Heart right ventricle (tissue), 16 donors: Measurements from ENCODE around the gene OOEP. TPM values are rescaled to one million over a fixed set of nuclear protein-coding genes. Genes with fewer than 3 reads are reported as not detected.

Experiments used
- ATAC-seq, 8 donors: fragments of 200-7000 bp; cut with Tn5 transposase; one replicate each; pipeline ENCODE4 v1.9.1; 2020; ENCODE audit warnings: mild to moderate bottlenecking in 8 of 8, moderate library complexity in 8 of 8, moderate number of reproducible peaks in 1 of 8
- DNase-seq, 2 donors: peaks; one replicate each; pipeline ENCODE4 v3.0.0-alpha.2; 2020
- H3K27ac ChIP-seq, 10 donors: fragments of 200-600 bp; sonication (generic) in 2 of 10; one replicate each; pipeline versions ENCODE4 v1.5.0 to v1.8.0; 2020 to 2022; ENCODE audit warnings: mild to moderate bottlenecking in 3 of 10
- H3K27me3 ChIP-seq, 7 donors: fragments of 200-600 bp; one replicate each; pipeline ENCODE4 v1.8.0; 2021 to 2022; ENCODE audit warnings: mild to moderate bottlenecking in 2 of 7
- H3K36me3 ChIP-seq, 9 donors: fragments of 200-600 bp; sonication (generic) in 1 of 9; one replicate each; pipeline versions ENCODE4 v1.5.0 to v1.8.0; 2020 to 2022; ENCODE audit warnings: mild to moderate bottlenecking in 2 of 9
- H3K4me1 ChIP-seq, 9 donors: fragments of 200-600 bp; sonication (generic) in 1 of 9; one replicate each; pipeline versions ENCODE4 v1.5.0 to v1.8.0; 2020 to 2022; ENCODE audit warnings: mild to moderate bottlenecking in 4 of 9
- H3K4me3 ChIP-seq, 10 donors: fragments of 200-600 bp; sonication (generic) in 2 of 10; one replicate each; pipeline versions ENCODE4 v1.5.0 to v1.8.0; 2020 to 2022; ENCODE audit warnings: mild to moderate bottlenecking in 7 of 10, moderate library complexity in 2 of 10
- H3K9me3 ChIP-seq, 11 donors: fragments of 200-600 bp in 10 of 11; sonication (generic) in 2 of 11; one replicate each; pipeline versions ENCODE4 v1.5.0 to v1.8.0; 2013 to 2022; ENCODE audit warnings: mild to moderate bottlenecking in 2 of 11, control low read depth in 1 of 11, moderate library complexity in 1 of 11
- CTCF ChIP-seq, 9 donors: fragments of 200-600 bp; sonication (generic) in 2 of 9; IDR thresholded peaks; one replicate each; pipeline versions ENCODE4 v1.5.0 to v1.8.0; 2021 to 2022; ENCODE audit warnings: antibody characterized with exemption in 9 of 9, mild to moderate bottlenecking in 5 of 9, moderate library complexity in 1 of 9
- WGBS, 2 donors: extraction: QIAGEN DNeasy Blood & Tissue Kit; methylation state at CpG; one replicate each; pipeline ENCODE4 v1.1.7; 2013; ENCODE audit warnings: inconsistent platforms in 1 of 2; 5-methylcytosine and 5-hydroxymethylcytosine counted together
- intact Hi-C, 10 donors: fragments of 100-400 bp; cut with DNase I; formaldehyde crosslinking; loops; one replicate each; pipeline versions ENCODE4 v1.11.1 to v1.14.2; 2022
- long read RNA-seq, 3 donors: library from polyadenylated mRNA; unstranded; transcript quantifications; one replicate each; pipeline ENCODE4 v2.0.0, GENCODE V29; 2020 to 2021
- polyA plus RNA-seq, 2 donors: library from polyadenylated mRNA; stranded (reverse); fragments of 200-250 nt; gene quantifications; one replicate each; pipeline ENCODE4 v1.2.3, GENCODE V29; 2013
- total RNA-seq, 10 donors: library from RNA; stranded (reverse); fragmentation: NEBNext Ultra II Directional in 3 of 10; extraction: Animal tissue kit (Norgen Biotek cat#: 25700) in 3 of 10; gene quantifications; one replicate each; pipeline versions ENCODE4 v1.2.1 to v1.2.4, GENCODE V29; 2021 to 2023
- donor health status: Arrhythmogenic right ventricular cardiomyopathy.
- donor health status: ischemic (EF 13 %, LVEDD 7.1; RV severe dilation, severe dysfunction).
- donor health status: healthy with polysubstance abuse.
- donor health status: DM: no; HTN: yes; CAD: no.
- donor health status: DM: no; HTN: no; CAD: no.
- donor health status: ischemic (EF 25% LVEDD 6.9; RV normal size, moderate dysfunction).
- donor health status: ischemic (EF 25% LVEDD 5.7; RV mildly dilated, moderate dysfunction).
- donor health status: healthy.
- donor health status: DM: yes; HTN: yes; CAD: no.
- donor health status: Ischemic cardiomyopathy.
- donor health status: ischemic (EF 35%, LVEDD 5.7; RV mildly dilated, moderate dysfunction).
- donor health status: nonischemic (EF 11% LVEDD 7.7; RV severe dilation, severe dysfunction).
- donor health status: DM: yes; HTN: yes; CAD: no.
- donor health status: PGD.
- donor health status: ischemic (EF 29% LVEDD 5.4; RV normal size, mild dysfunction).
- donor health status: nonischemic (EF 23%, LVEDD 6.1; RV moderate dilation, normal function).

Gene OOEP
- total RNA-seq, result not detected
- polyA plus RNA-seq, result under 1 TPM in 1 of 2 donors, not detected in 1; 0.03 TPM
- long read RNA-seq, donor 1, partial matches to known transcripts, result 0 of 1 reads
- long read RNA-seq, donor 1, other reads (novel, unspliced or antisense), result 1 of 1 reads
- long read RNA-seq, donor 2, result 0 reads
- long read RNA-seq, donor 3, result 0 reads

GRCh38 chr6:73369563-73369962 lies at the start of gene OOEP:
Gene OOEP, minus strand, starts transcription at chr6:73369897. Its CDS starts 105 bp downstream, at chr6:73369792.
- intact Hi-C loops, result no loop called here
- ATAC-seq, result no peak
- TF ChIP-seq CTCF (IDR thresholded peaks at IDR 0.05), result no peak
- Histone ChIP-seq H3K4me3 (no peak within 1 kb of the TSS), H3K27ac (no peak within 1 kb of the TSS), H3K27me3 (no peaks in the 10 kb centered on the region), H3K36me3 (no peaks in the 10 kb centered on the region), H3K4me1 (no peaks in the 10 kb centered on the region), H3K9me3 (peaks cover 0 to 25% (median 10%) of the 10 kb centered on the region in 11 donors)
- no peak for DNase-seq
- 96 to 97% methylated on average over 36 of the region's 36 CpGs for WGBS, 2 donors

- Histone ChIP-seq H3K27ac (no peak overlapping the region), H3K4me1 (peaks cover 0 to 15% (median 0%) of the 10 kb centered on the region in 9 donors), H3K4me3 (no peak overlapping the region), H3K27me3 (no peaks in the 10 kb centered on the region), H3K9me3 (no peaks in the 10 kb centered on the region), H3K36me3 (peaks cover 0 to 60% (median 0%) of the 10 kb centered on the region in 9 donors)
- WGBS, 2 donors, result 93 to 94% methylated on average over 11 of the region's 11 CpGs
- DNase-seq (no peak), ATAC-seq (no peak)
- intact Hi-C loops, result no loop called here
- no peak for TF ChIP-seq CTCF (IDR thresholded peaks at IDR 0.05)
Measured at GRCh38 chr6:73418081-73418741, 48.5 kb upstream of the OOEP start.

GRCh38 chr6:73413102-73413501 lies 43.4 kb upstream of the OOEP start:
- peaks cover 0 to 19% (median 0%) of the 10 kb centered on the region in 9 donors for H3K36me3 ChIP-seq
- TF ChIP-seq CTCF (IDR thresholded peaks at IDR 0.05), result no peak
- H3K27ac ChIP-seq, result no peak overlapping the region
- H3K4me3 ChIP-seq, result no peak overlapping the region
- no peaks in the 10 kb centered on the region for H3K9me3 ChIP-seq
- WGBS, 2 donors, result 97 to 98% methylated on average over 3 of the region's 3 CpGs
- no peak for DNase-seq
- no peaks in the 10 kb centered on the region for H3K4me1 ChIP-seq
- no peak for ATAC-seq
- H3K27me3 ChIP-seq, result no peaks in the 10 kb centered on the region
- intact Hi-C loops, result no loop called here

- DNase-seq, result no peak
- no peaks in the 10 kb centered on the region for H3K36me3 ChIP-seq
- no peak for ATAC-seq
- no peaks in the 10 kb centered on the region for H3K27me3 ChIP-seq
- H3K27ac ChIP-seq, result no peak overlapping the region
- H3K4me1 ChIP-seq, result no peaks in the 10 kb centered on the region
- intact Hi-C loops, result no loop called here
- no peak for TF ChIP-seq CTCF (IDR thresholded peaks at IDR 0.05)
- no peak overlapping the region for H3K4me3 ChIP-seq
- 96 to 100% methylated on average over 1 of the region's 1 CpG for WGBS, 2 donors
- no peaks in the 10 kb centered on the region for H3K9me3 ChIP-seq
Measured at GRCh38 chr6:73409395-73409794, 39.7 kb upstream of the OOEP start.
